NCI-H128 (cell line): ENCODE results near the gene BPIFB3.

Source experiments
- DNase-seq: peaks from one replicate; lab custom pipeline; 2025; ENCODE audit not compliant: unreplicated experiment; lab: John Stamatoyannopoulos, UW

Gene BPIFB3, protein sequence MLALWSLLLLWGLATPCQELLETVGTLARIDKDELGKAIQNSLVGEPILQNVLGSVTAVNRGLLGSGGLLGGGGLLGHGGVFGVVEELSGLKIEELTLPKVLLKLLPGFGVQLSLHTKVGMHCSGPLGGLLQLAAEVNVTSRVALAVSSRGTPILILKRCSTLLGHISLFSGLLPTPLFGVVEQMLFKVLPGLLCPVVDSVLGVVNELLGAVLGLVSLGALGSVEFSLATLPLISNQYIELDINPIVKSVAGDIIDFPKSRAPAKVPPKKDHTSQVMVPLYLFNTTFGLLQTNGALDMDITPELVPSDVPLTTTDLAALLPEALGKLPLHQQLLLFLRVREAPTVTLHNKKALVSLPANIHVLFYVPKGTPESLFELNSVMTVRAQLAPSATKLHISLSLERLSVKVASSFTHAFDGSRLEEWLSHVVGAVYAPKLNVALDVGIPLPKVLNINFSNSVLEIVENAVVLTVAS

DNA sequence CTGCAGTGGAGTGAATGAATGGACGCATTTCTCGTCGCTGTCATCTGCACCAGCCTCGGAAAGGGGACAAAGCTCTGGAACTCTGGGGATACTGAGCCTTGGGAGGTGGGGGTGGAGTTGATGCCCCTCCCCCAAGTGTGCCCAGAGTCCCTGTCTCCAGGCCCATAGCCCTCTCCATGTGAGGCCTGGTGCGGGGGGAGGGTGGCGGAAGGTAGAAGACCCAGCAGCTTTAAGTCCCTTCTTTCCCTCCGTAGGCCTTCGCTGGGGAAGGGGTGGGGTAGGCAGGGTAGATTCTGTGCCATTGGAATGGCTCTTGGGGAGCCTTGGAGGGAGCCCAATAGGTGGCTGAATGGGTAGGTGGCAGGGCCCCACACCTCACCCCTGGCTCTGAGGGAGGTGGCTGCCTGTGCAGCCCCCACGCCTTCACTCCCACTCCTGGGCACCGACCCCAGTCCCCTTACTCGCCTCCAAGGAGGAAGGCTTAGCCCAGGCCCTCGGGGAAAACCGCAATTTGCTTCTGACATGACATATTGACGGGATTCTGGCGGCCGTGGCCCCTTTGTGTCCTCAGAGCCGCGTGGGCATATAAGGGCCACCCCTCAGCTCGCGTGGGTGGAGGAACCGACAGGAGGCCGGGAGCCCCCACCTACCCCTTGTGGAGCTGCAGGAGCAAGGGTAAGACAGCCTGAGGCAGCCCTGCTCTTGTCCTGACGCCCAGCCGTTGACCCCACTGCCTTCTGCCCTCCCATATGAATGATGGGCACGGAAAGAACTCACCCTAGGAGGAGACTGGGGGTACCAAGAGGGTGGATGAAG, at the start of gene BPIFB3:
Gene BPIFB3, plus strand, starts transcription at position 613 of the 816 bp plus-strand sequence. CDS start 1,533 bp downstream, outside the sequence.
- no peak for DNase-seq

DNA sequence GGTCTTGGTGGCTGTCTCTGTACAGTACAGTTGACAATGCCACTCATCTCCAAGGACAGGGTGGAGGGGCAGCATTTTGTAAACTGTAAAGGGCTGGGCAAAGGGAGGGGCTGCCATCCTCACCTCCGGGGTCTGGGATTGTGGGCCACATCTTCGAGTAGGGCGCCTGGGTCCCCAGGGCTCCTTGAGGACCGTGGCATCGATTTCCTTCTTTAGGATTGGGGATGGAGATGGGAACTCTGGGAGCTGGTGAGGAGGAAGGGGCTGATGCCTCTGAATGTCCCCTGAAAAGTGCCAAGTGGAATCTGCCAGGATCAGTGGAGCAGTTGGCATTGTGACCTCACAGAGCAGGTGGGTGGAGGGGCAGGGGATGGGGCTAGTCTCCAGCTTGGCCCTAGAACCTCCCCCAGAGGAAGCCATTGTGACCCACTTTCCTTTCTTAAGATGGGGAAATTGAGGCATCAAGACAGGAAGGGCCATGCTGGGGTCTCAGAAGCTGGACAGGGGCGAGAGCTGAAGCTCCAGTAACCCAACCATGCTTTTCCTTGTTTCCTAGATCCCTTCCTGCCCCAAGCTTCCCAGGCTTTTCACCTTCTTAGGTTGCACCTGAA, 49.5 kb upstream of the BPIFB3 start, which contains the start of gene SUN5:
Gene SUN5, minus strand, starts transcription at position 293 of the 611 bp plus-strand sequence. Its CDS starts 93 bp downstream, at position 200.
- no peak for DNase-seq

DNA sequence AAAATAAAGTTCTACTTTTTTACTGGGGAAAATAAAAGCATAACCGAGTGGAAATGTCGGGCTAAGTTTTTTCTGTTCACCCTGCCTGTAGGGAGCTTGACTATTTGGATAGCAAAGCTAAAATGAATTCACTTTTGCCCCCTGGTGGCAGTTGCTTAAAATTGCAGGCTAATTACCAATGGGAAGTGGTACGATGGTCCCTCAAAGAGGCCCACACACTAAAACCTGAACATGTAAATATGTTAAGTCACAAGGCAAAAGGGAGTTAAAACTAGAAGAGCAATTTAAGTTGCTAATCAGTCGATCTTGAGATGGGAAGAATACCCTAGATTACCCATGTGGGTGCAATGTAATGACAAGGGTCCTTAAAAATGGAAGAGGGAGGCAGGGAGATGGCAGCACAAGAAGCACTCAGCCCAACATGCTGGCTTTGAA, 48.6 kb upstream of the BPIFB3 start:
- DNase-seq: no peak

DNA sequence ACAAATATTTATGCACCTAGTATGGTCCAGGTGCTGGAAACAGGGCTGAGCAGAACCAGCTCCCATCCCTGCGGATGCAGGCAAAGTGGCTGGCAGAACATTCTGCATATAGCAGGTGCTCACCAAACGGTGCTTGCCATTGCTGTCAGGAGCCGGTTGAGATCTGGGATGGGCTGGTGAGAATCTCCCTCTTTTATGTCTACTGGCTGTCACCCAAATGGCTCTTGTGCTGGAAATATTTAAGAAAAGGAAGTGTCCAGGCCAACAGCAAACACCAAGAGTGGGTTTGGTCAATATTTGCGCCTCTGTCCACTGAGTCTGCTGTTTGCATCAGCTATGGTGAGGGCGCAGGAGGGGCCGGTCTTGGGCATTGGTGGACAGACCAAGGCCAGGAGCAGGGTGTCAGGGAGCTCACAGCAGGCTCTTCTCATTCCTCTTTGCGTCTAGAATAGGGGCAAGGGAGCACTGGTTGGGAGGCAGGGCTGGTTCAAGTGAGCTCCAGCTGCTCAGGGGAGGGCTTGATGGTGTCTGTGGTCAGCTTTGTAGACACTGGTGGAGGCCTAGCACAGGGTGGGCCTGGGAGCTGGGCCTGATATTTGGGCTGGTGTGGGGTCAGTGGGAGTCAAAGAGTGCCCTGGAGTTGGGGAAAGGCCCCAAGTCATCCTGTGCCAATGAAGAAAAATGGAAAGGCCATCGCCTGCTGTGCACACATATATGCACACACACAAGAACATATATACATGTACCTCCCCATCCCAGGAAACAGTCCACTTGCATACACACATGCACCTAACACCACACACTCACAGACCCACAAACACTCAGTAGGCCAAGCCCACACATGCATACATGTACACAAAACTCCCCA, 47.6 kb upstream of the BPIFB3 start:
- no peak for DNase-seq

DNA sequence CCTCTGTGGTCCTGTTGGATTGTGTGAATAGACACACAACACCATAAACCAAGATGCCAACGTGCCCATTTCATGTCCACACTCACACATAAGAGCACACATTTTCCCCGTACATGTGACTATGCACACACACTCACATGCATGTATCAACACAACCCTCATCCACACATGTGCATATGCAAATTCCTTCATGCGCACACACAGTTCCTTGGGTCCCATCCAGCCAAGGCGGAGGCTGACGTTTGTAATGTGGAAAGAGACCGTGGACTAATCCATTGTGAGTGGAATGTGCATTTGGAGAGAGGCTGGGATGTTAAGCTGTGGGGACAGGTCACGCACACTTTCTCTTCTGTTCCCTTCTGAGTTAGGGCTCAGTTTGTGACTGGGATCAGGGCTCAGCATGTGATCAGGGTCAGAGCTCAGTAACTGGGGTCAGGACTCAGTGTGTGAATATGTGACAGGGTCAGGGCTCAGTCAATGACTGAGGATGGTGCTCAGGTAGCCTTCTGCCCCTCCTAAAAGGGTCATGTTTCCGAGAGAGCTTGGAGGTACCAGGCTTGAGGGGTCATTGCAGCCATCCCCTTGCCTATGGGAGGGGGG, 46.8 kb upstream of the BPIFB3 start:
- no peak for DNase-seq

DNA sequence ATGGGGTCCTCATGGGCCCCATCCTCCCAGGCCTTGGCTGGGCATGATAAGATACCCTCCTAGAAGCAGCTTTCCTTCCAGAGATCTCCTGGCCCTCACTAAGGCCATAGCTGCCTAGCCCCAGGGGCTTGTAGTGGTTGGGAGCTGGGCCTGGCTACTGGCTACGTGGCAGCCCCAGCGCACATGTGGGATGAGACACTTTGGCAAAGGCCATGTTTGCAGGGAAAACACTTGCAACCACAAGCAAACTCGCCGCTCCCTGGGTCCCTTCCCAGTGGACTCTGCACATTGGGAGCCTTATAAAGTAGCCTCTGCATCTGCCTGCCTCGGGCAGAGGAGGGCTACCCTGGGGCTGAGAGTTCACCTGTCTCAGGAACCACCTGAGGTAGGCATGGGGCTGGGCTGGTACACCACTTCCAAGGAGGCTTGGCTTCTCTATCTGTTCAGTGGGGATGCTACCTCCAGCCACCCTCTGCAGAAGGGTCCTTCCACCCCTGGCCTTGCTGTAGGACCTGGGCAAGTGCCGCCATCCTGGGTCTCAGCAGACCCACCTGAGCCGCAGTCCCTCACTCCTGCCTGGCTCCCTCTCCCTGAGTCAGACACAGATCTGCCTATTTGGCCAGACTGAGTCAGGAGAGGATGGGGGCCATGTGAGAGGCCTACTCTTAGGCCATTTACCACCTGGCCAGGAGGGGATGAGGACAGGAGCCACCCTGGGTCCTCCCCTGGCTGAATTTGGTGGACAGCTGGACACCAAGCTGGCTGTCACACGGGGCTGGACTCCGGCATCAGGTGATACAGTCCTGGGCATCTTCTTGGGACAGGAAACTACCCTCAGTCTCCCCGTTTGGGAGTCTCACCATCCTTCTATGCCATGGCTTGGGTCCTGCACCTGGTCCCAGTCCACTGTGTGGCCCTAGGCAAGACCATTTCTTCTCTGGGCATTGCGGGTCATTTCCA, 46.0 kb upstream of the BPIFB3 start, which contains the start of gene BPIFB2:
Gene BPIFB2, plus strand, starts transcription at position 329 of the 960 bp plus-strand sequence. CDS start 871 bp downstream, outside the sequence.
- DNase-seq: no peak

DNA sequence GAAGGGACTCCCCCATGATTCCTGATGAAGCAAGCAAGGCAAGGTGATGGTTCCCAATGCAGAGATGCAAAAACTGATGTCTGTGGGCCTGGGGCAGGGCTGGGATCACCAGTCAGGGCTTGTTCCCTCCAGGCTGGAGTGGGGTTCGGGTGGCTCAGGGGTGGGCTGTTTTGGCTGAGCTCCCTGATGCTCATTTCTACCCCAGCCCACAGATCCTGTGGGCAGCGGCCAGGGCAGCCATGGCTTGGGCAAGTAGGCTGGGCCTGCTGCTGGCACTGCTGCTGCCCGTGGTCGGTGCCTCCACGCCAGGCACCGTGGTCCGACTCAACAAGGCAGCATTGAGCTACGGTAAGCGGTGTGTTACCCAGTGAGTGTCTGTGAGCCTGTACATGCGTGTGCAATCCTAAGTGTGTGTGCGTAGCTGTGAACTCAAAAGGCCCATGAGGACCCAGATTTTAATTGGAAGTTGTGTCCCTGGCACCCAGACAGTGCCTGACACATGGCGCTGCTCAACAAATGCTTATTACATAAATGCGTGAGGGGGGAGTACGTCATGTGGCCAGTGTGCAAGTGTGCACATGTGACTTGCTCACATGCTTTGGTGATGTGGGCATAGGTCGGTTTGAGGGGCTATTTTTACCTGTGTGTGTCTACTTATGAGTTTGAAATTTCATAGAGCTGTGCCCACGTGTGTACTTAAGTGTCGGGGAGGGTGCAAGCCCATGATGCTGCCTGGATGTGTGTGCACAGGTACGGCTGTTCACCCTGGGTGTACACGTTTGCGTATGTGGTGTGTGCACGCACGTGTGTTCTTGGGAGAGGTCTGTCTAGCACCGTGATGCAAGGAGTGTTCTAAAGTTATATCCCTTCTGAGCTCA, 45.1 kb upstream of the BPIFB3 start:
- DNase-seq: no peak

DNA sequence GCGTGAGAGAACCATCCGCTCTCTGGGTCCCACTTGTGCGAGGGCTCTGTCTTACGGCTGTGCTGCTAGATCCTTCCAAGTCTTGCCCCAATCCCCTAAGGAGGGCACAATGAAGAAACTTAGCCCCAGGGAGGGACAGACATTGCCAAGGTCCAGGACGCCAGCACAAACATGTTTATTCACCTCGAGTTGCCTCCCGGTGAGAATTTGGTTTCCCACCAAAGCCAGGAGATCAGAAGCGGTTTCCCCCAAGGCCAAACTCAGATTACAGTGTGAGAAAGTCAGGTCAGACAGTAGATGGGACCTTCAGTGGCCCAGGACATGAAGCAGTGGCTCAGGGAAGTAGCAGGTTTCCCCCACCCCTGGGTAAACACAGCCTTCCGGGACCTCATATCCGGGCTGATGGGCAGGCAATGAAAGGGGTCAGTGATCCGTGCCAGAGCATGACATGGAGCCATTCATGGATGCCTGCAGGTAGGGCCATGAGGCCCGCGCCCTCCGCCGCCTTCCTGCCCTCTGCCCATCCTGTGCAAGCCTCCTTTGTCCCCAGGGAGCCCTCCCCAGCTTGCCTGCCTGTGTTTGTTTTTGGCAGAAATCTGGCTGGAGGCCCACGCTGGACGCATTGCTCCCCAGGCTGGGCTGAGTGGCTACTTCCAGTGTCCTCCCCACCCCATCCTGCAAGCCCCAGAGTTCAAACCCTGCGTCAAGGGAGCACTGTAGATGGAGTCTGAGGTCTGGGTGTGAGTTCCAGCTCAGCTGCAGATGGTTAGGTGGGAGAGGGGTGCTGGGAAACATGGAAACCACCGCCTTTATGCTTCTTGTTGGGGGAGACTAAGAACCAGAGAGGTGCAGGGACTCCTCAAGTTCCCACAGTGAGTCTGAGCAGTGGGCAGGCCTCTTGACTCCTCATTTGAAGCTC, 44.2 kb upstream of the BPIFB3 start:
- DNase-seq: no peak

DNA sequence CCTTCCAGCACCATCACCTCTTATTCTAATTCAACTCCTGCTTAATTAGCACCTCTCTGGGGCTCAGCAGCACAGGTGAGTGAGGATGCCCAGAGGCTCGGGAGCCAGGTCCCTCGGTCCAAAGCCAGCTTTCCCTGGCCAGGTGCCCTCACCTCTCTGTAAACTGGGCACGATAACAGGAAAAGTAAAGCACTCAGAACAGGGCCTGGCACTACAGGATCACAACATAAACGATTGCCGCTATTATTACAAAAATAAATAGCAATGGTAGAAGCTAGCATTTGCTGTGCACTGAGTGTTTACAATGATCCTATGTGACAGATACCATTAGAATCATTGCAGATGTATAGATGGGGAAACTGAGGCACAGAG, 43.6 kb upstream of the BPIFB3 start:
- no peak for DNase-seq

DNA sequence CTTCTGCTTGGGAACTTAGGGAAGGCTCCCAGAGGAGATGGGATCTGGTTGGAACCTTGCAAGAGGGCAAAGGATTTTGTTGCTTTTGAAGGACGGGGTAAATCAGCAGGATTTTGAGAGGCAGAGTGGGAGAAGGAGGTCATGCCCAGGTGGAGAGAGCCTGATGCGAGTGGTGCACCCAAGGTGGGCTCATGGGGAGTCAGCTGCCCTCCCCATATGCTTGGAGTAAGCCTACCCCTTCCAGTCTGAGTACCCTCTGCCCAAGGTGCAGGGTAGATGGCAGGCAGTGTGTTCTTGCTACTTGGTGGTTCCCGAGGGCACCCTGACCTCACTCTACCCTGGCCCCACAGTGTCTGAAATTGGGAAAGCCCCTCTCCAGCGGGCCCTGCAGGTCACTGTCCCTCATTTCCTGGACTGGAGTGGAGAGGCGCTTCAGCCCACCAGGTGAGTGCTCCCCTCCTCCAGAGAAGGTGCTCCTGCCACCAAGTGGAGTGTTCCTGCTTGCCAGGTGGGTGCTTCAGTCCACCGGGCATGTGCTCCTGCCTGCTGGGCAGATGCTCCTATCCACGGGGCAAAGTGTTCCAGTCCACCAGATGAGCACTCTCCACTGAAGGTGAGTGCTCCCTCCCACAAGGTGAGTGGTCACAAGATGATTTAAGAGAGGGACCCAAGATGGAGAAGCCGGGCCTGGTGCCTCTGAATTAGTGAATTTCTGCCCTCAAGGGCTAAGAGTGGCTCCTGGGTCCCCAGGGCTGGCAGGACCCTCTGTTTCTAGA, 42.8 kb upstream of the BPIFB3 start:
- no peak for DNase-seq

DNA sequence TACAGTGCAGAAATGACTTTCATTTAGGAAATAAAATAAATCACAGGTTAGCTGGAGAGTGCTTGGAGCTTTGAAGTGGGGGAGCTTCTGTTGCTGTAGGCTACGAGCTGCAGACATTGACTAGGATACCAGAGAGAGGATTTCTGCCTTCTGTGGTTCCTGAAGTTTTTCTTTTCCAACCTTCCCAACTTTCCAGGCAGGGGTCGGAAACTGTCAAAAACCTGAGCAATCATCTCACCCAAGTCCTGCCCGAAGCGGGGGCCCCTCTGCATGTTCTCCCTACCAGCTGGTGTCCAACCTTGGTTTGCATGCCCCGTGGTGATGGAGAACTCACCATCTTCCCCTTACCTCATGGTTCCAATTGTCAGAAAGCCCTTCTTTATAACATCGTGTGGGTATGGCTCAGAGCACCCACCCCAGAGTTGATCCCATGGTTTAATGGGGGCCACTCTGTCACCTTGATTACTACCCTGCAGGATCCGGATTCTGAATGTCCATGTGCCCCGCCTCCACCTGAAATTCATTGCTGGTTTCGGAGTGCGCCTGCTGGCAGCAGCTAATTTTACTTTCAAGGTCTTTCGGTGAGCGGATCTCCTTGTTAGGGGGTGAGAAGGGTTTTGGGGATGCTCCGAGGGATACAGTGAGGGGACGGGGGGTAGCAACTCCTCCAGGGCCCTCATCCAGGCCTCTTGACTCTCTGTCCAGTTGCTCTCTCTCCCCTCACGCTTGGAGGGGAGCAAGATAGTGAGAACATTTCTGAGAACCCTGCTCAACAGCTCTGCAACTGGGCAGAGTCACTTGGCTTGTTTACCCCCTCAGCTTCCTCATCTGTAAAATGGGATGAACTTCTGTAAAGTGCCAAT, 41.1 kb upstream of the BPIFB3 start:
- no peak for DNase-seq

DNA sequence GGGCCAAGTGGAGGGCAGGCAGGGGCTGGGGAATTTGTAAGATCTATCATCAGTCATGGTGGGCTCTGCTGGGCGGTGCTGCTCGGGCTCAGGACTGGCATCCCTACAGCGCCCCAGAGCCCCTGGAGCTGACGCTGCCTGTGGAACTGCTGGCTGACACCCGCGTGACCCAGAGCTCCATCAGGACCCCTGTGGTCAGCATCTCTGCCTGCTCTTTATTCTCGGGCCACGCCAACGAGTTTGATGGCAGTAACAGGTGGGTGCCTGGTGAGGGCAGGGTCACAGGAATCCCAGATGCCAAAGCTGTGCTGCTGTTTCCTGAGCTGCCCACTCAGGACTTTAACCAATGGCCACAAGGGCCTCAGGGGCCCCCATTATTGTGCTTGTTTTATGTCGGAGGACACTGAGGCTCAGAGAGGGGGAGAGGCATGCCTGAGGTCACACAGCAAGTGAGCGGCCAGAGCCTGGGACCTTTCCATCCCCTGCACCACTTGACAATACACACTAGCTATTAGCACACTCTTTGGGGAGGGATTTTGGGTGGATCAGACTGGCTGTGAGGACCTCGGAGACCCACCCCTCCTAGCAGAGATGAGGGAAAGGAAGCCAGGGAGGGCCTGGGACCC, 39.9 kb upstream of the BPIFB3 start:
- DNase-seq: no peak

DNA sequence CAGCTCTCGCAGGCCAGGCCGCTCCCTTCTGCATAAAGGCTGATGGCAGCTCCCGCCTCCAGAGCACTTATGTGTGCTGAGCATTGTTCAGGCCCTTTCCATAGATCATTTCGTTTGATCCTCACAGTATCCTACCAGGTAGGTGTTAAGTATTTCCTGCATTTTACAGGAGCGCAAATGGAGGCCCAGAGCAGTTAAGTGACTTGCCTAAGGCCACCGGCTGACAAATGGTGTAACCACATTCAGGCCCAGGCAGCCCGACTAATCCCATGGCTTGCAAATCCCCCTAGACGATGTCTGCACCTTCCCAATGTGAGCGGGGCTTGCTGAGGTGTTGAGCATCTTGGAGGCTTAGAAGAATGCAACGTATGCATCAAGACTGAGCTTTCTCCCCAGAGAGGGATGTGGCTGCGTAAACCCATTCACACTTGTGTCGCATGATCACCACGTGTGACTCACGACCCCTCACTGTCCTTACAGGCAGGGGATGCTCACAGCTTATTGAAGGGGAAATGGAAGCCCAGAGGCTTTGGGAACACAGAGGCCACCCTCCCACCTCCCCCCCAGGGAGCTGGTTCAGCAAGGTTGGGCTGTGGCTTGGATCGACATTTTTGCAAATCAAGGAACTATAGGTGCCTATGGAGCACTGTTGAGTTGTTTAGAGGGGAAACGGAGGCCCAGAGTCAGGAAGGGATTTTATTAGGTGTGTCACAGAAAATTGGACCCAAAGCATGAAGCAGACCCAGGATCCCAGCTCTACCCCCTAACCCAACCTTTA, 39.2 kb upstream of the BPIFB3 start:
- DNase-seq: no peak

DNA sequence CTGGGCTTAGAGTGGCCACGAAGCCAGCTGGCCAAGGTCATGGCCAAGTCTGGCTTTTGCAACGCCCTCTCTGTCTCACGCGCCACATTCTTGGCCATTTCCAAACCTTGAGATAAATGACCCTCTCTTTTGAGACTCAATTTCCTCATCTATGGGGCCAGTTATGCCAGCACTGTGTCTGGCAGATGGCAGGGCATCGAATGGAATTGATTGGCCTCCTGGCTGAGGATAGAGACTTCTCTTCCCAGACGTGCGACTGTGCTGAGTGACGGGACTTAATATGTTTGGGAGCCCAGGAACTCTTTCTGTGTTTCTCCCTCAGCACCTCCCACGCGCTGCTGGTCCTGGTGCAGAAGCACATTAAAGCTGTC, 38.6 kb upstream of the BPIFB3 start:
- DNase-seq: no peak
